Glomerular visceral epithelial cell (primary cell): ENCODE results near the gene CKAP4.

Experiments
- DNase-seq: peaks from one replicate; pipeline ENCODE4 v3.0.0-alpha.2; 2016; ENCODE audit errors: extremely low spot score

The CKAP4 gene

DNA sequence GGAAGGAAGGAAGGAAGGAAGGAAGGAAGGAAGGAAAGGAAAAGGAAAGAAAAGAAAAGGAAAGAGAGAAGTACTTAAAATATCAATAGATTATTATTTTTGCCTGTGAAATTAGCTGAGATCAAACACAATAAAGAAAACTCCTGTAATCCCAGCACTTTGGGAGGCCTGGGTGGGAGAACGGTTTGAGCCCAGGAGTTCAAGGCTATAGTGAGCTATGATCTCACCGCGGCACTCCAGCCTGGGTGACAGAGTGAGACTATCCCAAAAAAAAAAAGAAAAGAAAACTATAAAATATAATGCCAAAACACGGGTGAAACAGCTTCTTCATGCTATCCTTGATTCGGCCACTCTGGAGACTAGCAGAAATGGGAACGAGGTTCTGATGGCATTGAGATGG lies 26.2 kb upstream of the CKAP4 start:
- DNase-seq = no peak

GRCh38 chr12:106273491-106273890 lies 25.7 kb upstream of the CKAP4 start:
- DNase-seq = no peak

GRCh38 chr12:106271575-106272505 lies 24.0 kb upstream of the CKAP4 start:
- DNase-seq = no peak

DNA sequence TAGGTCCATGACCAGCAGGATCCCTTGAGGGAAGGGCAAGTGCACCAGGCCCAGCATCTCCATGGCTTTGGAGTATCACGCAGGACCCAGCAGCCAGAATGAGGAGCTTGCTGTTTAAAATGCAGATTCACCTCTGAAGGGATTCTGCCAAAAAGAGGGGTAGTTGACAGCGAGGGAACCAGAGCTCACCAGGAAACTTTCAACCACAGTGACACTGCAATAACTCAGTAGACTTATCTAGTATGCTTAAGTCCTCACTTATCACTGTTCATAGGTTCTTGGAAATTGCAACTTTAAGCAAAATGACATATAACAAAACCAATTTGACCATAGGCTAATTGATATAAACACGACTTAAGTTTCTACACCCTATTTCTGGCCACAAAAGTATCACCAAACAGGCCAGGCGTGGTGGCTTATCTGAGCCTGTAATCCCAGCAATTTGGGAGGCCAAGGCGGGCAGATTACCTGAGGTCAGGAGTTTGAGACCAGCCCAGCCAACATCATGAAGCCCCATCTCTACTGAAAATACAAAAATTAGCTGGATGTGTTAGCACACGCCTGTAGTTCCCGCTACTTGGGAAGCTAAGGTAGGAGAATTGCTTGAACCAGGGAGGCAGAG lies 21.4 kb upstream of the CKAP4 start:
- no peak for DNase-seq

DNA sequence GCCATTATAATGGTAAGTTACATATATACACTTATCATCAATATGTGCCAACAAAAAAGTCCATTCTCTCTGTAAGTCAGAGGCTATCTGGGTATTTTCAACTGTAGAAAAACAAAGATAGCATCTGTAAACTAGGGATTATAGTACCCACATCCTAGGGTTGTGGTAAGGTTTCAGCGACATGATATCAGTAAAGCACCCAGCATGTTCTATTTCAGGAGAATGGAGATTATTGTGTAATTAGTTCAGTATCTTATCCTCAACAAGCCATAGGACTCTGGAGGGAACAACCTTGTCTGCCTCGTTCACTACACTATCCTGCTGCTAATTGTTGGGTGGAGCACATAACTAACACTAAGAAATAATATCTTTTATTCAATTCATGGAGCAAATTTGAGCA lies 19.7 kb upstream of the CKAP4 start:
- no peak for DNase-seq

GRCh38 chr12:106265116-106265515 lies 17.3 kb upstream of the CKAP4 start:
- DNase-seq = no peak

DNA sequence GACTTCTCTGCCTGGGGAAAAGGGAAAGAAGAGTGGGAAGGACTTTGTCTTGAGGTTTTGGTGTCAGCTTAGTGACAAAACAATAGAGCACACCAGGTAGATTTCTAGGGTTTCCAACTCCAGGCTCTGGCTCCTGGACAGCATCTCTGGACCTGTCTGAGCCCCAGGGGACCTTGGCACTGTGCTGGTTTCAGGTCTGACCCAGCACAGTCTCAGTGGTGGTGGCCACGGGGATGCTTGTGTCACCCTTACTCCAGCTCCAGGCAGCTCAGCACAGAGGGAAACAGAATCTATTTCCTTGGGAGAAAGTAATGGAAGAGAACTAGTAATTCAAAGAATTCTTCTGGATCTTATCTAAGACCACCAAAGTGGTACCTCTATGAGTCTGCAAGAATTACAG lies 11.1 kb upstream of the CKAP4 start:
- no peak for DNase-seq

- DNase-seq = no peak
Measured at GRCh38 chr12:106258226-106258625, 10.4 kb upstream of the CKAP4 start.

GRCh38 chr12:106256524-106256923 lies 8.7 kb upstream of the CKAP4 start:
- DNase-seq = no peak

GRCh38 chr12:106255952-106256351 lies 8.1 kb upstream of the CKAP4 start:
- DNase-seq = no peak

DNA sequence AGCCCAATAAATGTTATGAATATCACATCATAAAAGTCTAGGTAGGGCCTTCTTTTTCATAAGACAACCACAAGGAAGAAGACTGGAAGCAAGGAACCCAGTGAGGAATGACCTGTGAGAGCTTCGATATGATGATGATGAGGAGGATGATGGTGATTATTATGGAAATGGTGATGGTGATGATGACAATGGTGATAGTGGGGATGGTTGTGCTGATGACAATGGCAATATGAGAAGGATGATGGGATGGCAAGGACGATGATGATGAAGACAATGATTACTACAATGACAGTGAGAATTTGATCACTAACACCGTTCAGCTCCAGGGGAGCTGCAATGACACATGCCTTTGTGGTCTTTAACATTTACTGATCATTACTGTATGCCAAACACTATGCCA lies 7.7 kb upstream of the CKAP4 start:
- DNase-seq = no peak

GRCh38 chr12:106254724-106255123 lies 6.9 kb upstream of the CKAP4 start:
- no peak for DNase-seq

GRCh38 chr12:106251631-106252455 lies 4.0 kb upstream of the CKAP4 start:
- no peak for DNase-seq

DNA sequence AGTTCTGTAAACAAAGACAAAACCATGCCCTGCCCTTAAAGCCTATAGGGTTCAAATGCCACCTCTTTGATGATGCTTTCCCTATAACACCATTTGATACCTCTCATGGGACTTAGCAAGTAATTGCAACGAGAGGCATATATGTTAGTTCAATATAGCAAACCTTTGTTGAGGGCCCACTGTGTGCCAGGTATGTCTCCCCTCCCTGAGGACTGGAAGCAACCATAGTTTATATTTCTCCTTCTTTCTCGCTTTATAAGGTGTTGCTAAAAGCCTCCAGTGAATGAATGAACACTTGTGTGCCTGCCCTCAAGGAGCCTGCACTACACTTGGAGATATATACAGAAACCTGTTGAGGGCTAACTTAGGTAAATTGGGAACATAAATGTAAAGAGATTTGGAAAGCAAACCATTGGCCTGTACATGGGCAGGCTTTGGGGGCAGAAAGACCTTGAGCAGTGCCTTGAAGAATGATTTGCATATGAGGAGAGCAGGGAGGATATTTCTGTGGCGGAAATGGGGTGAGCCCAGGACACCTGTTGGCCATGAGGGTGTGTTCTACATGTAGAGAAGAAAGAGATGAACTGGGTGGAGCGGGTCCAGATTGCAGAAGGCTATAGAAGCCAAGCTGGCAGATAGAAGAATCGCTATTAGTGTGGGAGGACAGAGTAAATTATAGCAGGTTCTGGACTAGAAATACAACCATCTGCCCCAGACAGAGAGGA lies 1.8 kb upstream of the CKAP4 start:
- no peak for DNase-seq

GRCh38 chr12:106248846-106249371 lies 1.1 kb upstream of the CKAP4 start:
- DNase-seq = peak; percentile 22

DNA sequence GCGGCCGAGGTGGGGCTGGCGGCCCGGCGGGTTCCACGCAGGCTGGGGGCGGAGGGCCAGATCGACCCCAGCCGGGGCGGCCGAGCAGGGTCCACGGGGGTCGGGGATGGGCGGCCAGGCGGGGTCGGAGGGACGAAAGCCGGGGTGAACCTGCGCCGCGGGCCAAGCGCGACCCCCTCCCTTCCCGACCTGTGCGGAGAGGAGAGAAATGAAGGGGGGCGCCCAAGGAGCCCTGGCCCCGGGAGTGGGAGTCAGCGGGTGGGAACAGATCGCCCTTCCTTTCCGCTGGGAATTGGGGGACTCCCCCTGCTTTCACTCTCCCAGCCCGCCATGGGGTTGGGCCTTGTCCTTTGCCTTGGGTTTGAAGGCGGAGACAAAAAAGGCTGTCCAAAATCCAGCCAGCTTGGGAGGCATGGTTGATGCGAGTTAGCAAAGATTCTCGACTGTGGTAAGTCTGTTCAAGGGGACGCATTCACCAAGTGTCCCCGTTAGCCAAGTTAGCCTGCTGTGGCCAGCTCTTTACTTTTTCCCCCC lies 559 bp upstream of the CKAP4 start:
- peak; percentile 70 for DNase-seq

GRCh38 chr12:106246891-106247673 lies 738 bp downstream of the CKAP4 start:
- DNase-seq = peak; percentile 65

GRCh38 chr12:106245767-106246166 lies 2.1 kb downstream of the CKAP4 start:
- peak; percentile 53 for DNase-seq

DNA sequence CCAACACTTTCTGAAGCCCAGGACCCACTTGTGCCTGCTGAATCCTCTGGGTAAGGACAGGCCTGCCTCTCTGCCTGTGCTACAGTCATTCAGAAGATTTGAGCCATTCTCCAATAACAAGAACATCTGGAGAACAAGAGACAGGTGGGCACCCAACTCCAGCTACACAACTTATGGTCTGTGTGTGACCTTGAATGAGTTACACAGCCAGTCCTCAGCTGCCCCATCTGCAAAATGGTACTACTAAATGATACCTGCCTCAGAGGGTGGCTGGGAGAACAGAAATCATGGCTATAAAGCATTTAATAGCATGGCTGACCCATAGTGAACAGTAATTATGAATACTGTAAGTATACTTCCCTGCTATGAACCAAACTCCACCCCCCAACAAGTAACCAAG lies 4.2 kb downstream of the CKAP4 start:
- DNase-seq = no peak

- DNase-seq = no peak
Measured at GRCh38 chr12:106240821-106241220, 7.0 kb downstream of the CKAP4 start.
